Measurements from ENCODE around the gene ARHGEF19. TPM values are rescaled to one million over a fixed set of nuclear protein-coding genes. Genes with fewer than 3 reads are reported as not detected.

The ARHGEF19 gene
- polyA plus RNA-seq, 1 experiment, result 6.7 TPM

- ChIA-PET POLR2A (no interaction called here), CTCF (no interaction called here)
- H3K27me3 ChIP-seq (ENCODE audit: control insufficient read depth, insufficient read depth, low read length), result no peaks in the 10 kb centered on the region
- no peak overlapping the region for H3K4me3 ChIP-seq (ENCODE audit: low read depth, low read length)
- H3K27ac ChIP-seq (ENCODE audit: low read depth, low read length), result no peak overlapping the region
- TF ChIP-seq CTCF (IDR thresholded peaks at IDR 0.05; ENCODE audit: low read depth, low read length), result no peak
- H3K9me3 ChIP-seq (ENCODE audit: control insufficient read depth, insufficient read depth, low read length), result no peaks in the 10 kb centered on the region; the same call in 1 of the 2 replicates
- DNase-seq (ENCODE audit: low read depth, low spot score), result no peak
Measured at GRCh38 chr1:16205334-16205671, 7.1 kb downstream of the ARHGEF19 start.

- CTCF ChIA-PET, result no interaction called here
Measured at GRCh38 chr1:16204634-16205333, 7.7 kb downstream of the ARHGEF19 start.

GRCh38 chr1:16204216-16204615 is 8.2 kb downstream of the ARHGEF19 start:
- ChIA-PET POLR2A (interaction anchor here (0.6 kb wide), 1 partner anchor 53 kb away, joined by 3 read pairs; no protein-coding TSS in a partner anchor), CTCF (interaction anchor here (0.9 to 1.4 kb wide), 2 partner anchors 122 to 130 kb away, joined by 3 read pairs; no protein-coding TSS in a partner anchor)
- H3K27me3 ChIP-seq (ENCODE audit: control insufficient read depth, insufficient read depth, low read length), result no peaks in the 10 kb centered on the region
- no peak for DNase-seq (ENCODE audit: low read depth, low spot score)
- H3K9me3 ChIP-seq (ENCODE audit: control insufficient read depth, insufficient read depth, low read length), result no peaks in the 10 kb centered on the region; the same call in 1 of the 2 replicates
- no peak overlapping the region for H3K27ac ChIP-seq (ENCODE audit: low read depth, low read length)
- TF ChIP-seq CTCF (IDR thresholded peaks at IDR 0.05; ENCODE audit: low read depth, low read length), result no peak
- no peak overlapping the region for H3K4me3 ChIP-seq (ENCODE audit: low read depth, low read length)

More at GRCh38 chr1:16204634-16205333, 7.7 kb downstream of the ARHGEF19 start:
- peak; percentile 40 for TF ChIP-seq CTCF (IDR thresholded peaks at IDR 0.05; ENCODE audit: low read depth, low read length)
- Histone ChIP-seq H3K9me3 (ENCODE audit: control insufficient read depth, insufficient read depth, low read length) (no peaks in the 10 kb centered on the region; the same call in 1 of the 2 replicates), H3K27ac (ENCODE audit: low read depth, low read length) (no peak overlapping the region), H3K4me3 (ENCODE audit: low read depth, low read length) (no peak overlapping the region), H3K27me3 (ENCODE audit: control insufficient read depth, insufficient read depth, low read length) (no peaks in the 10 kb centered on the region)
- no peak for DNase-seq (ENCODE audit: low read depth, low spot score)
- POLR2A ChIA-PET, result interaction anchor here (0.6 kb wide), 1 partner anchor 54 kb away, joined by 3 read pairs; no protein-coding TSS in a partner anchor

DNA sequence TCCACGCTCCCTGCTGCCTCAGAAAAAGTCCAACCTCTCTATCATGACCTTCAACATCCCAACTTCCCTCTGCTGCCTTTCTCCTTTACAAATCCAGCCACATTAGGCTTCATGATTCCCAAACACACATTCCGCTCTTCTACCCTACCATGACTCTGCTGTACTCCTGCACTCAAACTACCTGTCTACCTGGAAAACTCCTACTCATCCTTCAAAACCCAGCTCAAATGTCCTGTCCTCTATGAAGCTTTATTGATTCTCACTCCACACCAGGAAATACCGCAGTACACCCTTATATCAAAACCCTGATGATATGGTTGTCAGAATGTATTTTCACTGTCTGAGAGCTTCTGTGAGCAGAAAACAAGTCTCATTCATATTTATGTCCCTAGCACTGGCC is 8.9 kb downstream of the ARHGEF19 start:
- H3K9me3 ChIP-seq (ENCODE audit: control insufficient read depth, insufficient read depth, low read length), result no peaks in the 10 kb centered on the region; the same call in 1 of the 2 replicates
- no peak overlapping the region for H3K27ac ChIP-seq (ENCODE audit: low read depth, low read length)
- POLR2A ChIA-PET, result interaction anchor here (0.6 kb wide), 1 partner anchor 214 kb away, joined by 6 read pairs; no protein-coding TSS in a partner anchor
- no peaks in the 10 kb centered on the region for H3K27me3 ChIP-seq (ENCODE audit: control insufficient read depth, insufficient read depth, low read length)
- no peak for DNase-seq (ENCODE audit: low read depth, low spot score)
- no peak overlapping the region for H3K4me3 ChIP-seq (ENCODE audit: low read depth, low read length)
- CTCF ChIA-PET, result interaction anchor here (0.6 to 1.4 kb wide), 3 partner anchors 119 to 130 kb away, joined by 3 read pairs; no protein-coding TSS in a partner anchor
- TF ChIP-seq CTCF (IDR thresholded peaks at IDR 0.05; ENCODE audit: low read depth, low read length), result no peak
